ENCODE measurements around the gene RNF26.
A peak's percentile ranks its signal among the peaks of the same experiment; 100 is the strongest.

DNA sequence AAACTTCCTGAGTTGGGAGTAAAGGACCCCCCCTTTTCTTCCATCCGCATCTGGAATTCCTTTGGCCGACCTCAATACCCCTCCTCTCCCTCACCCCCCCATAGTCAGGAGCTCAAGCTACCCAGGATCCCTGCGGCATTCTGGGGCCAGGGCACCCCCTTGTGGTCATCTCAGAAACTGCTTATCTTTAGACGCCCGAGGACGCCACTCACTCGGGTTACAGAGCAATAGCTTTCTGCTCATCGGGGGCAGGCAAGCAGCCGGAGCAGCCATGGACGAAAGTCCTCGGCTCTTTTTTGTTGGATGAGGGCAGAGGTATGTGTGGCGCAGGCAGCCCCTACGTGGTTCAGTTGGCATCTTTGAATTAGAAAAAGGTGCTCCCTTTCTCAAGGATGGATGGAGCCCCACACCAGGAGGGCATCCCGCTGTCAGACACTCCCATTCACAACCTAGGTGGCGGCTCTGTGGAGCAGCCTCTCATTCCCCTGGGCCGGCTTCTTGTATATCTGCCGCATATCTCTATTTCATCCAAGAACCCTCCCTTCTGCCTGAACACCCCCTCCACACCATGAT lies 4.1 kb downstream of the RNF26 start:
- TF ChIP-seq, protein P1, sequence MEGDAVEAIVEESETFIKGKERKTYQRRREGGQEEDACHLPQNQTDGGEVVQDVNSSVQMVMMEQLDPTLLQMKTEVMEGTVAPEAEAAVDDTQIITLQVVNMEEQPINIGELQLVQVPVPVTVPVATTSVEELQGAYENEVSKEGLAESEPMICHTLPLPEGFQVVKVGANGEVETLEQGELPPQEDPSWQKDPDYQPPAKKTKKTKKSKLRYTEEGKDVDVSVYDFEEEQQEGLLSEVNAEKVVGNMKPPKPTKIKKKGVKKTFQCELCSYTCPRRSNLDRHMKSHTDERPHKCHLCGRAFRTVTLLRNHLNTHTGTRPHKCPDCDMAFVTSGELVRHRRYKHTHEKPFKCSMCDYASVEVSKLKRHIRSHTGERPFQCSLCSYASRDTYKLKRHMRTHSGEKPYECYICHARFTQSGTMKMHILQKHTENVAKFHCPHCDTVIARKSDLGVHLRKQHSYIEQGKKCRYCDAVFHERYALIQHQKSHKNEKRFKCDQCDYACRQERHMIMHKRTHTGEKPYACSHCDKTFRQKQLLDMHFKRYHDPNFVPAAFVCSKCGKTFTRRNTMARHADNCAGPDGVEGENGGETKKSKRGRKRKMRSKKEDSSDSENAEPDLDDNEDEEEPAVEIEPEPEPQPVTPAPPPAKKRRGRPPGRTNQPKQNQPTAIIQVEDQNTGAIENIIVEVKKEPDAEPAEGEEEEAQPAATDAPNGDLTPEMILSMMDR (IDR thresholded peaks at IDR 0.05; ENCODE audit: extremely low read depth in 1 of 2, insufficient read depth in 1 of 2, low read depth in 1 of 2, low read length in 2 of 2): peak; percentile 83 to 87
- TF ChIP-seq POLR2A (IDR thresholded peaks at IDR 0.05; ENCODE audit: low read depth, low read length) (no peak), POLR2AphosphoS5 (IDR thresholded peaks at IDR 0.05; ENCODE audit: insufficient read depth, low read depth, low read length) (peak; percentile 31), MYC (IDR thresholded peaks at IDR 0.05; ENCODE audit: low read depth, low read length) (no peak), EZH2 (IDR thresholded peaks at IDR 0.05; ENCODE audit: borderline replicate concordance, low read depth, low read length, severe bottlenecking) (no peak)
